Body of pancreas (tissue), 4 donors: Measurements from ENCODE around the gene DUSP14.

Experiments used
- CTCF ChIP-seq, 7 experiments: fragments of 450-650 bp in 4 of 7; fragments of 200-600 bp in 3 of 7; sonication (generic) in 3 of 7; IDR thresholded peaks; one replicate each; pipeline ENCODE4 v1.5.1; 2016 to 2019; ENCODE audit warnings: antibody characterized with exemption in 7 of 7
- POLR2A ChIP-seq, 3 donors: fragments of 450-650 bp; IDR thresholded peaks; one replicate each; pipeline ENCODE4 v1.6.1; 2016; ENCODE audit warnings: antibody characterized with exemption in 3 of 3, mild to moderate bottlenecking in 2 of 3

GRCh38 chr17:37493249-37494027 is 3.7 kb downstream of the DUSP14 start:
- TF ChIP-seq CTCF (IDR thresholded peaks at IDR 0.05) (no peak), POLR2A (IDR thresholded peaks at IDR 0.05) (no peak)
